Inflammatory macrophage (primary cell): ENCODE data around the gene GNRHR.
"Not testable (repeated sequence)": the region's sequence is repeated elsewhere in the genome, so short reads cannot be mapped to it uniquely, and the experiment has no call there.

Source experiments
- DNase-seq, 2 donors: peaks; one replicate each; pipeline ENCODE4 v3.0.0-alpha.2; 2020 to 2022

GNRHR gene

GRCh38 chr4:67727124-67727850 lies 26.9 kb downstream of the GNRHR start:
- DNase-seq = peak; percentile 57 to 65

GRCh38 chr4:67725981-67726380 lies 28.2 kb downstream of the GNRHR start:
- no peak for DNase-seq

- no peak for DNase-seq
Observed at GRCh38 chr4:67725132-67725531, 29.1 kb downstream of the GNRHR start.

GRCh38 chr4:67723949-67724348 lies 30.2 kb downstream of the GNRHR start:
- DNase-seq = no peak

- DNase-seq = no peak
Observed at GRCh38 chr4:67723341-67723740, 30.8 kb downstream of the GNRHR start.

- no peak for DNase-seq
Observed at GRCh38 chr4:67721770-67722597, 32.2 kb downstream of the GNRHR start.

- no peak for DNase-seq
Observed at GRCh38 chr4:67721315-67721769, 32.8 kb downstream of the GNRHR start.

GRCh38 chr4:67719953-67720617 lies 34.1 kb downstream of the GNRHR start:
- no peak for DNase-seq

- DNase-seq = no peak
Observed at GRCh38 chr4:67718848-67719247, 35.3 kb downstream of the GNRHR start.

GRCh38 chr4:67717586-67717985 lies 36.6 kb downstream of the GNRHR start:
- no peak for DNase-seq

GRCh38 chr4:67714955-67715354 lies 39.2 kb downstream of the GNRHR start:
- no peak for DNase-seq

- DNase-seq = no peak
Observed at GRCh38 chr4:67714248-67714583, 40.0 kb downstream of the GNRHR start.

- DNase-seq = no peak
Observed at GRCh38 chr4:67713529-67714247, 40.5 kb downstream of the GNRHR start.

GRCh38 chr4:67712650-67713528 lies 41.3 kb downstream of the GNRHR start:
- no peak for DNase-seq

GRCh38 chr4:67712000-67712625 lies 42.1 kb downstream of the GNRHR start:
- DNase-seq = no peak

- not testable (repeated sequence) for DNase-seq
Observed at GRCh38 chr4:67706682-67707081, 47.5 kb downstream of the GNRHR start.

- DNase-seq = no peak
Observed at GRCh38 chr4:67704843-67705242, 49.3 kb downstream of the GNRHR start.

- no peak for DNase-seq
Observed at GRCh38 chr4:67702166-67702565, 52.0 kb downstream of the GNRHR start.

GRCh38 chr4:67701517-67701850 lies 52.7 kb downstream of the GNRHR start:
- peak; percentile 18 to 25 for DNase-seq

GRCh38 chr4:67700738-67701516 lies 53.3 kb downstream of the GNRHR start, which contains the start of gene UBA6:
Gene UBA6, minus strand, starts transcription at chr4:67701155. Its CDS starts 36 bp downstream, at chr4:67701119.
- DNase-seq = peak; percentile 97 to 98
